ENCODE results near the gene VAPB. TPM values are rescaled to one million over a fixed set of nuclear protein-coding genes. Genes with fewer than 3 reads are reported as not detected.

Gene VAPB, protein sequence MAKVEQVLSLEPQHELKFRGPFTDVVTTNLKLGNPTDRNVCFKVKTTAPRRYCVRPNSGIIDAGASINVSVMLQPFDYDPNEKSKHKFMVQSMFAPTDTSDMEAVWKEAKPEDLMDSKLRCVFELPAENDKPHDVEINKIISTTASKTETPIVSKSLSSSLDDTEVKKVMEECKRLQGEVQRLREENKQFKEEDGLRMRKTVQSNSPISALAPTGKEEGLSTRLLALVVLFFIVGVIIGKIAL
- 35.0 and 36.5 TPM in 2 replicates for total RNA-seq

DNA sequence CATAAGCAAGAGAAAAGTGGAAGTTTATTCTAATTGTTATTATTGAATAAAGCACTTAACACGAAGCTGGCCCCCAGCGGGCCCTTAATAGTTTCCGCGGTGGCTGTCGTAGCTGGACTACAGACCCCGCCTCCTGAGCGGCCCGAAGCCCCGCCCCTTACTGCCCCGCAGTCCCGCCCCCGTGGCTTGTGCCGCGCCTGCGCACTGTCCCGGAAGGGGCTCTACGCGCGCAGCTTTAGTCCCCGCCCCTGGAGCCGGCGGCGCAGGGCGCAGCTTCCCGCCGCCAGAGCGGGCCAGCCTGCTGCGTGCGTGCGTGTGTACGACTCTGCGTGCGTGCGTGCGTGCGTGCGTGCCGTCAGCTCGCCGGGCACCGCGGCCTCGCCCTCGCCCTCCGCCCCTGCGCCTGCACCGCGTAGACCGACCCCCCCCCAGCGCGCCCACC lies at the start of gene VAPB:
TSS of gene VAPB (plus strand) at position 348 of the 442 bp plus-strand sequence. CDS start 231 bp downstream, outside the sequence.
- H3K27me3 Mint-ChIP-seq, result peaks cover 12% of the 10 kb centered on the region
- intact Hi-C loops (cut with micrococcal nuclease), result loop anchor here (1.0 to 5.0 kb wide), 5 partner anchors 20 to 997 kb away; partner anchors contain the start of genes RAB22A, RBM38 and STX16
- peak within 1 kb of the TSS; percentile 93 for H3K27ac Mint-ChIP-seq
- DNase-seq, result peak; percentile 99
- H3K36me3 Mint-ChIP-seq (ENCODE audit: low read depth), result peaks cover 27% of the 10 kb centered on the region
- H3K9me3 Mint-ChIP-seq, result no peaks in the 10 kb centered on the region
- H3K4me1 Mint-ChIP-seq, result peaks cover 30% of the 10 kb centered on the region
- peak within 1 kb of the TSS; percentile 89 for H3K4me3 Mint-ChIP-seq

DNA sequence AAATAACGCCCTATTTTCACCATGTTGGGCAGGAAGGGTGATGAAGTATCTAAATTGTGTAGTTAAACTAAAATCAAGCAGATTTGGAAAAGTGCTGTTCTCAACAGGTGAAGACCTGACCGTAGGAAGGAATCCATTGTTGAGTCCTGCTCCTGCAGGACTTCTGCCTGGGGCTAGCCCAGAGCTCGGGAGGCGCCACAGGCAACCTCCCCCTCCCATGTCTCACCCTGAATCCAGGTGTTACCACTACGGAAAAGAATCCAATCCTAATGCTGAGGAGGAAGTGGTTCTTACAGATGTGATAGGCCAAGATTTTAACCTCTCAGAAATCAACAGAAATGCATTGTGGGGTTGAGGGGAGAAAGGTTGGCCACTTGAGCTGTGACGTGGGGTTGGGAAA lies 49.3 kb upstream of the VAPB start:
- Mint-ChIP-seq H3K4me3 (no peak overlapping the region), H3K4me1 (peaks cover 10% of the 10 kb centered on the region), H3K9me3 (peaks cover 12% of the 10 kb centered on the region), H3K27me3 (no peaks in the 10 kb centered on the region), H3K27ac (no peak overlapping the region), H3K36me3 (ENCODE audit: low read depth) (peaks cover 27% of the 10 kb centered on the region)
- DNase-seq, result no peak
- intact Hi-C loops (cut with micrococcal nuclease), result no loop called here

DNA sequence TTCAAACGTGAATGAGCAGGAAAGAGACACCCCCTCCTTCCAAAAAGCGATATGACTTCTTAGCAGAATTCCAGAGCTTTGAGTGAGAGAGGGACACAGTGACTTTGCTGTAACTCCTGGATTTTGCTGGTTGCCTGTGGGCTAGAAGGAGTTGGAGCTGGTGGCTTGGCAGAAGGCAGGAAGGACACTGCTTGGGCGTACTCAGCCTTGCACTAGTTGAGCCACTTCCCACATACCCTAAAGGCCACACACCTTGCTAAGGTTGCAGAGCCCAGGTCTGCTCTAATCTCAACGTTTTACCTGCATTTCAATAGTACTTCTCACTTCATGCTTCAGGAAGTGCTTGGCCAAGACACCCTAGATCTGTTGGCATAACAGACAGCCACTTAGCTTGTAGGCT lies 48.9 kb upstream of the VAPB start:
- no peak overlapping the region for H3K27ac Mint-ChIP-seq

DNA sequence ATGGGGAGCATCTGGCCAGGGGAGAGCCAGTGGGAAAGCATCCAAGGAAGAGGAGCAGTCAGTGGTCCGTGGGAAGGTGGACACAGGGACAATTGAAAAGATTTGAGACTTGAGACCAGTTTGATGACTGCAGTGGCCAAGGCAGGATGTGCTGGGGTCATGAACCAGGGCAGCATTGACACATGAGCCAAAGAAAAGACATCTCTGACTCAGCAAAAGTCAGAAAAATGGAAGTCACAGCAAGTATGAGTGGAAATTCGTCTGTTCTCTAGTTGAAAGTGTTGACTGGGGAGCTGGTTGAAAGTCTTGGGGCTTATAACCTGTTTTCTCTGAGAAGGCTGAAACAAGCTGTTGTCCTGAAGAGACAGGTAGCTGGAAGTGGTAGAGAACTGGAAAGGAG lies 48.2 kb upstream of the VAPB start:
- H3K27ac Mint-ChIP-seq, result no peak overlapping the region
- intact Hi-C loops (cut with micrococcal nuclease), result no loop called here
- no peak overlapping the region for H3K4me3 Mint-ChIP-seq

More for the DNA sequence above, 48.9 kb upstream of the VAPB start:
- Mint-ChIP-seq H3K9me3 (peaks cover 12% of the 10 kb centered on the region), H3K36me3 (ENCODE audit: low read depth) (peaks cover 30% of the 10 kb centered on the region), H3K4me3 (no peak overlapping the region), H3K4me1 (peaks cover 10% of the 10 kb centered on the region), H3K27me3 (no peaks in the 10 kb centered on the region)
- DNase-seq, result no peak
- intact Hi-C loops (cut with micrococcal nuclease), result no loop called here

DNA sequence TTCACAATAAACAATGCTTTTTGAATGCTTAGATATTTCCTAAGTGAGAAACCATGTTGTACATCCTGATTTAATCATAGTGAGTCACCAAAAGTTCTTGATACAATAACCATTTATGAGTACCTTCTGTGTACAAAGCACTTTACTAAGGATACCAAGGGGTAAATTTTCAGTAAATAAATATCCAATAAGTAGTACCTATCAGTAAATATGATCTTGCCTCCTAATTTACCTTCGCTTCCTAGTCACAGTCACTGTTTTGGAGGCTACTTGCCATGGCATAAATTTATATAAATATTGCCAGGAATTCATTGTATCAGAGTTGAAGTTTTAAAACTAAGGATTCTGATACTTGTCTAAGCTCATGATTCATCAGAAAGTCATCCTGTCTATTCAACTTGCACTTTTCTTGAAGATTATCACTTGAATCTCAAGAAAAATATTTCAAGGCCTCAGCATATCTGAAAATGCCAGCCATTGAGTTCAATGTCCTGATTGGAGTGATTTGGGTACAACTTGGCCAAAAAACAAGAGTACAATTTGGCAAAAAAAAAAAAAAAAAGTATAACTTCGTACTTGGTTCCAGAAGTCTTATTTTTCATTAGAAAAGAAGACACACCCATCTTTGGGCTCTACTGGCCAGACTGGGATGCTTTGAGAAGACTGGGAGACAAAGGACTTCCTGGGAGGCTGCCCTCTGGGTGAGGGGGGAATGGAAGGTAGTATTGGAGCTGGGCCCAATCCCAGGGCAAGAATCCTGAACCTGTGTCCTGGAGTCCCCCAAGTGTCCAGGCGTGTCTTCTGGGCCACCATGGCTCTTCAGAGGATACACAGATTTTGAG lies 46.7 kb upstream of the VAPB start:
- no peaks in the 10 kb centered on the region for H3K27me3 Mint-ChIP-seq
- no peak overlapping the region for H3K27ac Mint-ChIP-seq
- no peak for DNase-seq
- intact Hi-C loops (cut with micrococcal nuclease), result no loop called here
- peaks cover 47% of the 10 kb centered on the region for H3K36me3 Mint-ChIP-seq (ENCODE audit: low read depth)
- no peak overlapping the region for H3K4me3 Mint-ChIP-seq
- H3K4me1 Mint-ChIP-seq, result peaks cover 10% of the 10 kb centered on the region
- H3K9me3 Mint-ChIP-seq, result peaks cover 24% of the 10 kb centered on the region

More for the DNA sequence above, 48.2 kb upstream of the VAPB start:
- DNase-seq, result no peak
- Mint-ChIP-seq H3K36me3 (ENCODE audit: low read depth) (peaks cover 35% of the 10 kb centered on the region), H3K27me3 (no peaks in the 10 kb centered on the region), H3K9me3 (peaks cover 14% of the 10 kb centered on the region), H3K4me1 (peaks cover 10% of the 10 kb centered on the region)

DNA sequence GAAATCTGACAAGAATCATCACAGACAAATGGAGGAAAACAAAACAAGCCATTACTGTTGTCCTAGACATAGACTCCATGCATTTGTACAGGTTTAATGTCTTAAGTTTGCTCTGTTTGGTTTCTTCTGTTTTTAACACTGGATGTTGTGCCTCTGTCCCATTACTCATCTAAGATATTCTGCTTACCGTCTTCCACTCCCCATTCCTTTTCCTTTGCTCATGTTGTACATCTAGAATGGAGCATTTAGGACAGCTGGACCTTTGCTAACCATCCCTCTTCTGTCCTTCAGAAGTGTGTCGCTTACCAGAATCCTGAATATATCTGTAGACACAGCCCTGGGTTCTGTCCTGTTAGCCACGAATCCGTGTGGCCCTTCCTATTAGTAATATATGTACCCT lies 44.3 kb upstream of the VAPB start:
- Mint-ChIP-seq H3K27me3 (no peaks in the 10 kb centered on the region), H3K9me3 (peaks cover 22% of the 10 kb centered on the region), H3K4me3 (no peak overlapping the region), H3K27ac (no peak overlapping the region), H3K36me3 (ENCODE audit: low read depth) (peaks cover 49% of the 10 kb centered on the region), H3K4me1 (peaks cover 10% of the 10 kb centered on the region)
- intact Hi-C loops (cut with micrococcal nuclease), result no loop called here
- DNase-seq, result no peak

DNA sequence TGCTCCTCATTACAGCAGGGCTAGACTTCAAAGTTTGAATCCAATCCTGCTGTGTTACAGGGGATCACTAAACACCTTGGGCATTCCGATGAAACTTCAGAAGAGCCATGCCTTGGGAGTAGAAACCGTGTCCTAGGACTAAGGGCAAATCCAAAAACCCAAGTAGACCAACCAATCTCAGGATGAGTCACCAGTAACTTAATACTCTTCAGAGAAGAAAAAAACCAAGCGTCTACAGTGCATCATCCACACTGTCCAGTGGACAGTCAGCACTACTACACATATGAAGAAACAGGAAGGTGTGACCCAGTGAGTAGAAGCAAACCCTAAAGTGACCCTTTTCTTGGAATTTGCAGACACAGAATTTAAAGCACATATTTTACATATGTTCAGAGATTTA lies 39.5 kb upstream of the VAPB start:
- Mint-ChIP-seq H3K27me3 (no peaks in the 10 kb centered on the region), H3K4me3 (no peak overlapping the region), H3K27ac (no peak overlapping the region), H3K9me3 (peaks cover 12% of the 10 kb centered on the region), H3K4me1 (peaks cover 6% of the 10 kb centered on the region), H3K36me3 (ENCODE audit: low read depth) (peaks cover 47% of the 10 kb centered on the region)
- intact Hi-C loops (cut with micrococcal nuclease), result no loop called here
- no peak for DNase-seq

DNA sequence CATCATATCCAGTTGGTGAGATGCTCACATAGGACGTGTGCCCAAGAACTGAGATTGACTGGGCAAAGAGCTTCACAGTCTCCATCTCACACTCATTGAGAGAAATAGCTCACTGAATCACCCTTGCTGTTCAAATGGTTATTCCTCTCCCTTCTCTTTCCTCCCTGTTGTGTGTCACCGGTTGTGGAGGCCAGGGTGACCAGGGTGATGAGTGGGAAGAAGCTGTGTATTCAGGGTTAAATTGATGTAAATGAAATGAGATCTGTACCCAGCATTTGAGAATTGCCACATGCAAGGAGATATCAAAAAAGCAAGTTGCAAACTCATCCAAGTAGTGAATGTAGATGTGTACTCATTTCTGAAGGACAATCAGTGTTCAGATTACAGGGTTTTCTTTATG lies 36.6 kb upstream of the VAPB start:
- peaks cover 31% of the 10 kb centered on the region for H3K36me3 Mint-ChIP-seq (ENCODE audit: low read depth)
- no peak for DNase-seq

DNA sequence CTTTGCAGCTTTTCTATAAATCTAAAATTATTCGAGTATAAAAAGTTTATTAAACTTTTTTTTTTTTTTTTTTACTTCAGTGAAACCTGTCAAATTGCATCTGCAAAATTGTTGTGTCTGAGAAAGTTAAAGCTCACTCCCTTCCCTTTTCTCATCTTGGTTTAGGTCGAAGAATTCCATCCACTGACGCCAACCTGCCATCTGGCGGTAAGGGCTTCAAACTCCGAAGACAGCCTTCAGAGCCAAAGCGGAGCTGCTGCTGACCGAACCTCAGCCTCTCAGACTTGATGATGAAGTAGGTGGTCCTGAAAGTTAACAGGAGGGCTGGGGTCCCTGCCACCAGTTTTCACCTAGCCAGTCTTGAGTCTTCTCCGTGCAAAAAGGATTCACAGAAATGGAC lies 29.6 kb upstream of the VAPB start:
- peaks cover 48% of the 10 kb centered on the region for H3K36me3 Mint-ChIP-seq (ENCODE audit: low read depth)
- no peak for DNase-seq
- no peak overlapping the region for H3K27ac Mint-ChIP-seq
- H3K9me3 Mint-ChIP-seq, result no peaks in the 10 kb centered on the region
- no peaks in the 10 kb centered on the region for H3K27me3 Mint-ChIP-seq
- no peak overlapping the region for H3K4me3 Mint-ChIP-seq
- H3K4me1 Mint-ChIP-seq, result no peaks in the 10 kb centered on the region
- intact Hi-C loops (cut with micrococcal nuclease), result no loop called here

More for the DNA sequence above, 36.6 kb upstream of the VAPB start:
- peak overlapping the region; percentile 62 for H3K27ac Mint-ChIP-seq
- peaks cover 6% of the 10 kb centered on the region for H3K4me1 Mint-ChIP-seq
- intact Hi-C loops (cut with micrococcal nuclease), result no loop called here
- no peaks in the 10 kb centered on the region for H3K9me3 Mint-ChIP-seq
- H3K4me3 Mint-ChIP-seq, result no peak overlapping the region
- H3K27me3 Mint-ChIP-seq, result no peaks in the 10 kb centered on the region

DNA sequence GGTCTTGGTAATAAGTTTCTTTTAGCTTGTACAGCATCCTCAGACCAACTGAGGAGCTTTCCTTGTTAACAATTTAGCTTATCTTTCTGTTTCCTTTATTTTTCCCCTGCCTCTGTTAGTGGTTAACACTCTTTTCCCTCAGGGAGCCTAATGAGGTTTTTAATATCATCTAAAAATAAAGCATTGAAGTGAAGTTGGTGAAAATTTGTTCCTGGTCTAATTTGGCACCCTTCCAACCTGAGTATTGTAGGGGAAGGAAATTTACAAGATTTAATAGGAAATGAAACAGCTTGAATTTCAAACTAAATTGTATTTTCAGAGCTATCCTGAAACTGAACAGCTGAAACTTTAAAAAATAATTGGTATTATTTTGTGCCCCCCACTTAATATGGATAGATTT lies 28.1 kb upstream of the VAPB start:
- DNase-seq, result no peak
- Mint-ChIP-seq H3K36me3 (ENCODE audit: low read depth) (peaks cover 44% of the 10 kb centered on the region), H3K9me3 (no peaks in the 10 kb centered on the region), H3K4me1 (no peaks in the 10 kb centered on the region), H3K4me3 (no peak overlapping the region), H3K27ac (no peak overlapping the region), H3K27me3 (no peaks in the 10 kb centered on the region)
- intact Hi-C loops (cut with micrococcal nuclease), result no loop called here

DNA sequence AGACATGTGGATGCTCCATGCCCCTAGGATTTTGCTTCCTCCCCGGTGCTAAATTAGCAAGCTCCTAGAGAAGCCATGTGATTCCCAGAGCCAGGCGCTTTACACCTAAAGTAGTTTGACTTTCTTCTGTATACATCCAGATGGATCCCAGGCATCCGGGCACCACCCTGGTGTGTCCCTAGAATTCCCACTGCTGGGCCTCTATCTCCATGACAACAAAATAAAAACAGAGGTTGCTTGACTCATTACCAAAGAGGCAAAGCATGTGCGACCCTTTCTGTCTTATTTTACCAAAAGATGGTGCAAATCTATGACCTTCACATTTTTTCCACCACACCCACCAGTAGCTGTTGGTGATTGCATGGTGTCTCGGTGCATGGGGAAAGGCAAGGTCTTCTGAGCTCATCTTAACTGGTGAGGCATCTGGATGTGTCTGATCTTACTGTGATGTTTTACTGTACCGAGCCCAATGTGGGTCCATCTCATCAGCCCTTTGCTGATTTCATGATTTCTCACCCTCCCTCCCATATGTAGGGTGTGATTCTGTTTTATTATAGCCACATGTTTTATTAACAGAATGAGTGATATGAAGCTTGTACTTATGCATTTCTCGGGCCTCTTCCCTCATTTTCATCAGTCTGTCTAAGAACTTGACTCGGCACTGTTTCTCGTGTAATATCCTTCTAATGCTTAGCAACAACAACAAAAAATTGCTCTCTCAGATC lies 27.4 kb upstream of the VAPB start:
- no peak overlapping the region for H3K27ac Mint-ChIP-seq
- no peak for DNase-seq

DNA sequence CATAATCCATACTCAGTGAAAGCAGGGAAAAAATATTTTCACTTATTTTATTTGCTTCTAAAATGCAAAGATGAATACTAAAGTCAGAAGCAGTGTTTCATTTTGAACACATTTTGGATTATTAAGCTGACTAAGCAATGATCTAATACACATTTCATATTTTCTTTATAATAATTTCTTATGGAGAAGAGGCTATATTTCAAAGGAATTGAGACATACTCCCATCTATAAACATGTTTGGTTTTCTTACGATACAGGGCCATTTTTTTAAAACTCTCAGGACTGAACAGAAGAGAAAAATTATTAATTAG lies 26.9 kb upstream of the VAPB start:
- intact Hi-C loops (cut with micrococcal nuclease), result no loop called here
- Mint-ChIP-seq H3K4me1 (no peaks in the 10 kb centered on the region), H3K27me3 (no peaks in the 10 kb centered on the region), H3K27ac (no peak overlapping the region), H3K36me3 (ENCODE audit: low read depth) (peaks cover 39% of the 10 kb centered on the region), H3K9me3 (no peaks in the 10 kb centered on the region), H3K4me3 (no peak overlapping the region)
- no peak for DNase-seq

More for the DNA sequence above, 27.4 kb upstream of the VAPB start:
- Mint-ChIP-seq H3K9me3 (no peaks in the 10 kb centered on the region), H3K4me3 (no peak overlapping the region), H3K36me3 (ENCODE audit: low read depth) (peaks cover 43% of the 10 kb centered on the region), H3K27me3 (no peaks in the 10 kb centered on the region), H3K4me1 (no peaks in the 10 kb centered on the region)
- intact Hi-C loops (cut with micrococcal nuclease), result no loop called here

DNA sequence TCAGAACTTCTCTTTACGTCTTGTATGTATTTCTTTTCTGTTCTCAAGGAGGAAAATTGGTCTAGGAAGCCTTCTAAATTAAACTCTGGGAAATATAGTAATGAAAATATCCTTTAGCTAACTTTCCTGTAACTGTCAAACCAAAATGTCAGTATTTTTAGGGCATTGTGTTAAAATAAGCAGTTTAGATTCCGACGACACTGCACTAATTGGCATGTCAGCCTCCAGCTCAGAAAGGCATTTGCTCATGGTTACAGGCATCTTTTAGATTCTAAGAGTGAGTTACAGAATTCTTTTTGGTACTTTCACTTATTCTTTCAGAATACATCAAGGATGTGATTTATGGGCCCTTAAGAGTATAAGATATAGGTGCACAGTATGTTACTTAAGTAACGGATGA lies 26.1 kb upstream of the VAPB start:
- Mint-ChIP-seq H3K4me3 (no peak overlapping the region), H3K27me3 (no peaks in the 10 kb centered on the region), H3K4me1 (no peaks in the 10 kb centered on the region), H3K9me3 (no peaks in the 10 kb centered on the region), H3K36me3 (ENCODE audit: low read depth) (peaks cover 36% of the 10 kb centered on the region), H3K27ac (no peak overlapping the region)
- intact Hi-C loops (cut with micrococcal nuclease), result no loop called here
- DNase-seq, result no peak

DNA sequence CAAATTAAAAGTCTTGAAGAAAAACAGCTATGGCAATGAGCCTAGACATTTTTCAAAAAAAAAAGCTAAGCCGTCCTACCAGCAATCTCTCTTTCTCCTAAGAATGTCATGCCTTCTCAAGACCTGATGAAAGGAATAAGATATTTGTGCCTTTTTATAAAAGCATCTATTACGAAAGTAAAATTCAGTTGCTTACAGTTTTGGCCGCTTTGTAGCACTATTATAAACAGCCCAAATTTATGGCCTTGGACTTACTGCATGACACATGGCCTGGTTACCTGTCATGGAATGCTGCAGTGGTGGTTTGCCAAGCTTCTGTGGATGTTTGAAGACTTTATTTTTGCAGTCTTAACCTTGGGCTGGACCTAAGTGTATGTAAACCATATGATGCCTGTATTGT lies 22.2 kb upstream of the VAPB start:
- Mint-ChIP-seq H3K4me1 (no peaks in the 10 kb centered on the region), H3K27me3 (no peaks in the 10 kb centered on the region), H3K27ac (no peak overlapping the region), H3K9me3 (no peaks in the 10 kb centered on the region), H3K4me3 (no peak overlapping the region), H3K36me3 (ENCODE audit: low read depth) (peaks cover 12% of the 10 kb centered on the region)
- intact Hi-C loops (cut with micrococcal nuclease), result no loop called here
- DNase-seq, result no peak

Data from activated CD4-positive, alpha-beta T cell treated with anti-CD3 and anti-CD28 coated beads, Interleukin-2, amount 10 ng/mL, durations not matched to agents 24 days and 14 days (primary cell).